Gastroesophageal sphincter (tissue), 4 donors: ENCODE data around the gene TMEM203. TPM values are rescaled to one million over a fixed set of nuclear protein-coding genes. Genes with fewer than 3 reads are reported as not detected.

Experiments
- ATAC-seq: fragments of 150-250 bp; one replicate; pipeline ENCODE4 v1.9.1; 2016; ENCODE audit warnings: mild to moderate bottlenecking, moderate library complexity
- H3K27ac ChIP-seq, 4 donors: fragments of 200-600 bp; sonication (generic) in 3 of 4; 1 replicate in 3 of 4; 2 replicates in 1 of 4; pipeline ENCODE4 v1.5.1; 2016 to 2019
- H3K27me3 ChIP-seq: fragments of 200-600 bp; sonication (generic); one replicate; pipeline ENCODE4 v1.5.1; 2019
- H3K36me3 ChIP-seq, 2 donors: fragments of 200-600 bp; sonication (generic); one replicate each; pipeline ENCODE4 v1.5.1; 2019; ENCODE audit warnings: control low read depth in 1 of 2
- H3K4me1 ChIP-seq, 3 donors: fragments of 200-600 bp; sonication (generic); 1 replicate in 2 of 3; 2 replicates in 1 of 3; pipeline ENCODE4 v1.5.1; 2016 to 2019; ENCODE audit warnings: control low read depth in 2 of 3
- H3K4me3 ChIP-seq, 2 donors: fragments of 200-600 bp; sonication (generic); one replicate each; pipeline ENCODE4 v1.5.1; 2019; ENCODE audit warnings: mild to moderate bottlenecking in 1 of 2, moderate library complexity in 1 of 2
- H3K9me3 ChIP-seq, 3 donors: fragments of 200-600 bp; sonication (generic); one replicate each; pipeline ENCODE4 v1.5.1; 2017 to 2019; ENCODE audit warnings: control low read depth in 2 of 3
- CTCF ChIP-seq, 4 experiments: fragments of 200-600 bp in 2 of 4; fragments of 450-650 bp in 2 of 4; sonication (generic) in 1 of 4; IDR thresholded peaks; one replicate each; pipeline ENCODE4 v1.5.1; 2017 to 2019; ENCODE audit warnings: antibody characterized with exemption in 4 of 4, mild to moderate bottlenecking in 2 of 4, moderate library complexity in 2 of 4
- EP300 ChIP-seq: sonication (generic); formaldehyde crosslinking; IDR thresholded peaks from one replicate; pipeline ENCODE4 v1.6.1; 2017; ENCODE audit warnings: antibody characterized with exemption, mild to moderate bottlenecking
- POLR2A ChIP-seq, 2 donors: fragments of 450-650 bp; IDR thresholded peaks; one replicate each; pipeline ENCODE4 v1.6.1; 2017; ENCODE audit warnings: antibody characterized with exemption in 2 of 2, mild to moderate bottlenecking in 2 of 2, moderate library complexity in 1 of 2
- POLR2AphosphoS5 ChIP-seq: sonication (generic); formaldehyde crosslinking; IDR thresholded peaks from one replicate; pipeline ENCODE4 v1.6.1; 2017; ENCODE audit warnings: antibody characterized with exemption
- WGBS, 2 donors: methylation state at CpG; one replicate each; pipeline ENCODE4 v1.1.5; 2018; ENCODE audit warnings: low coverage in 1 of 2; 5-methylcytosine and 5-hydroxymethylcytosine counted together
- total RNA-seq, 4 donors: library from RNA; depleted of rRNA; stranded (reverse); fragments of >200 nt; gene quantifications; one replicate each; pipeline ENCODE4 v1.1.0, GENCODE V29; 2016

The TMEM203 gene
- total RNA-seq, 4 donors from 2014 or later = 21.9 to 36.1 (median 29.1) TPM

DNA sequence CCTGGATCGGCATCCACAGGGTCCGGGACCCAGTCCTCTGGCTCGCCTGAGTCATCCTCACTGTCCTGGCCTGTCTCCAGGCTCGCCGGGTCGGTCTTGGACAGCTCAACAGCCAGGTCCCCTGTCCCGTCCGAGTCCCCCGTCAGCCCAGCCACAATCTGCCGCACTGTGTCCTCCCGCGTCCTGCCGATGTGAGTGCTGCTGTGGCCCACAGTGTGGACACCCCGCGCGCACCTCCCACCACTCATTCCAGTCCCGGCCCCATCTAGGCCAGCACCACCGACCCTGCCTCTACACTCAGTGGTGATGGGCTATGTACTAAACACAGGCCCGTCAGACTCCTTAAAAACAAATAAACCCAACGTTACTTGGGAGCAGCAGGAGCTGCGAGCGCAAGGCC is 23.8 kb downstream of the TMEM203 start:
- no peak overlapping the region for H3K4me3 ChIP-seq
- TF ChIP-seq POLR2A (IDR thresholded peaks at IDR 0.05) (no peak), EP300 (no peak), CTCF (IDR thresholded peaks at IDR 0.05) (no peak)
- H3K4me1 ChIP-seq = peaks cover 0 to 21% (median 10%) of the 10 kb centered on the region in 3 donors
- H3K27me3 ChIP-seq = no peaks in the 10 kb centered on the region
- H3K9me3 ChIP-seq = no peaks in the 10 kb centered on the region
- H3K36me3 ChIP-seq = peaks cover 0 to 99% of the 10 kb centered on the region in 2 donors
- no peak overlapping the region for H3K27ac ChIP-seq
- 96% methylated on average over 9 of the region's 22 CpGs; no CpG with 5 or more reads in 1 of the 2 donors for WGBS, 2 donors
- no peak for ATAC-seq

- WGBS, 2 donors = no CpG with 5 or more reads among the region's 20 CpGs
- Histone ChIP-seq H3K4me3 (no peak overlapping the region), H3K4me1 (peaks cover 0 to 9% (median 0%) of the 10 kb centered on the region in 3 donors), H3K27me3 (no peaks in the 10 kb centered on the region), H3K27ac (no peak overlapping the region), H3K9me3 (no peaks in the 10 kb centered on the region), H3K36me3 (peaks cover 0 to 88% of the 10 kb centered on the region in 2 donors)
- TF ChIP-seq POLR2AphosphoS5 (no peak), EP300 (no peak), POLR2A (IDR thresholded peaks at IDR 0.05) (no peak), CTCF (IDR thresholded peaks at IDR 0.05) (no peak)
- no peak for ATAC-seq
Observed at GRCh38 chr9:137180491-137180890, 25.0 kb downstream of the TMEM203 start.

DNA sequence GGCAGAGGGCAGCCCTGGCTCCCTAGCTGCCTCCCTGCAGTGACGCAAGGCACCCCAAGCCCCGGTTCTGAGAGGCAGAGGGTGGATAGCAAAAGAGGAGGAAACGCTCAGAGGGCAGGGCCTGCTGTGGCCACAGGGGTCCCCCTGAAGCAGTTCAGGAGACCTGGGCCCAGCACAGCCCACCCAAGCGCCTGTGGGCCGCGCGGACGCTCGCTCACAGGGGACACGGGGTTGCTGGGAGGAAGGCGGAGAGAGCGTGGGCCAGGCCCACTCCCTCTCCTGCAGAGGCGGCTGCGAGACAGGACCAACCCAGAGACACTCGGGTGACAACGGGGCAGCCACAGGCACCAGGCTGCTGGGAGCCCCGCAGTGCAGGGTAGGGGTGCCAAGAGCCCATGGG is 25.7 kb downstream of the TMEM203 start:
- ATAC-seq = no peak
- TF ChIP-seq POLR2A (IDR thresholded peaks at IDR 0.05) (no peak), EP300 (no peak), CTCF (IDR thresholded peaks at IDR 0.05) (no peak), POLR2AphosphoS5 (no peak)

DNA sequence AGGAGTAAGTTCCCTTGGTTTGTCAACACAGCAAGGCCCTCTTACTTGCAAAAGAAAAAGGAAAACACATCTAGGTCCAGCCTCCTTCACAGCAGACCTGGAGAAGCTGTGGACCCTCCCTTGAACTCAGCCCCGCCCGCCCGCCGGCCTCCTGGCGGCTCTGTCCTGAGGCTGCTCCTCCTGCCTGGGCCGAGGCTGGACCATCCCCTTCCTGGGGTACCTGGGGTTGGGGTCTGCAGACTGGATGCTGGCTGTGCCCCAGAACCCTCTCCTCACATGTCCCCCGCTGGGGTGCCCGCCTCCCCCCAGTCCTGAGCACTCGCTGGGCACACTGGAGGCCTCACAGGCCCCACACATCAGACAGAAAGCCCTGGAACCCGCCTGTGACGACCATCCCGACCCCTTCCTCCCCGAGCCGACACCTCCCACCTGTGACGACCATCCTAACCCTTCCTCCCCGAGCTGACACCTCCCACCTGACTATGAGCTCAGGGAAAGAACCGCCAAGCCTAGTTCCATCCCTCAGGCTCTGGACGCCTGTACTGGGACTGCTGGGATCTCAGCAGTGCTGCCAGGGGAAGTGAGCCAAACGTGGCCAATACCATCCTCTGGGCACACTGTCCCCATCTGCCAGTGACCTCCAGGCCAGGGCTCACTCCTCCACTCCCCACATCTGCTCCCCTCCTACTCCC is 26.4 kb downstream of the TMEM203 start:
- TF ChIP-seq CTCF (IDR thresholded peaks at IDR 0.05) = no peak
- no peak for TF ChIP-seq POLR2A (IDR thresholded peaks at IDR 0.05)
- no peak for TF ChIP-seq POLR2AphosphoS5
- TF ChIP-seq EP300 = no peak
- peaks cover 0 to 7% (median 0%) of the 10 kb centered on the region in 3 donors for H3K4me1 ChIP-seq

More for the DNA sequence above, 25.7 kb downstream of the TMEM203 start:
- WGBS, 2 donors = no CpG with 5 or more reads among the region's 17 CpGs
- Histone ChIP-seq H3K9me3 (no peaks in the 10 kb centered on the region), H3K27ac (no peak overlapping the region), H3K4me3 (no peak overlapping the region), H3K36me3 (peaks cover 0 to 81% of the 10 kb centered on the region in 2 donors), H3K4me1 (peaks cover 0 to 8% (median 0%) of the 10 kb centered on the region in 3 donors), H3K27me3 (no peaks in the 10 kb centered on the region)

More for the DNA sequence above, 26.4 kb downstream of the TMEM203 start:
- WGBS, 2 donors = 81% methylated on average over 6 of the region's 19 CpGs; no CpG with 5 or more reads in 1 of the 2 donors
- H3K4me3 ChIP-seq = no peak overlapping the region
- no peak overlapping the region for H3K27ac ChIP-seq
- peaks cover 0 to 74% of the 10 kb centered on the region in 2 donors for H3K36me3 ChIP-seq
- H3K9me3 ChIP-seq = no peaks in the 10 kb centered on the region
- H3K27me3 ChIP-seq = peaks cover 5% of the 10 kb centered on the region
- no peak for ATAC-seq
